ENCODE measurements around the gene SEC61A2.

GRCh38 chr10:12158111-12158510 lies 28.6 kb downstream of the SEC61A2 start:
- TF ChIP-seq CTCF (IDR thresholded peaks at IDR 0.05), result no peak
- TF ChIP-seq POLR2AphosphoS5 (IDR thresholded peaks at IDR 0.05), result no peak
- no peak for TF ChIP-seq POLR2A (IDR thresholded peaks at IDR 0.05)
